T follicular helper cell (primary cell): ENCODE data around the gene HPSE2.

Experiments
- DNase-seq: peaks from one replicate; pipeline ENCODE4 v3.0.0-alpha.2; 2020; ENCODE audit warnings: low read depth

Gene HPSE2

DNA sequence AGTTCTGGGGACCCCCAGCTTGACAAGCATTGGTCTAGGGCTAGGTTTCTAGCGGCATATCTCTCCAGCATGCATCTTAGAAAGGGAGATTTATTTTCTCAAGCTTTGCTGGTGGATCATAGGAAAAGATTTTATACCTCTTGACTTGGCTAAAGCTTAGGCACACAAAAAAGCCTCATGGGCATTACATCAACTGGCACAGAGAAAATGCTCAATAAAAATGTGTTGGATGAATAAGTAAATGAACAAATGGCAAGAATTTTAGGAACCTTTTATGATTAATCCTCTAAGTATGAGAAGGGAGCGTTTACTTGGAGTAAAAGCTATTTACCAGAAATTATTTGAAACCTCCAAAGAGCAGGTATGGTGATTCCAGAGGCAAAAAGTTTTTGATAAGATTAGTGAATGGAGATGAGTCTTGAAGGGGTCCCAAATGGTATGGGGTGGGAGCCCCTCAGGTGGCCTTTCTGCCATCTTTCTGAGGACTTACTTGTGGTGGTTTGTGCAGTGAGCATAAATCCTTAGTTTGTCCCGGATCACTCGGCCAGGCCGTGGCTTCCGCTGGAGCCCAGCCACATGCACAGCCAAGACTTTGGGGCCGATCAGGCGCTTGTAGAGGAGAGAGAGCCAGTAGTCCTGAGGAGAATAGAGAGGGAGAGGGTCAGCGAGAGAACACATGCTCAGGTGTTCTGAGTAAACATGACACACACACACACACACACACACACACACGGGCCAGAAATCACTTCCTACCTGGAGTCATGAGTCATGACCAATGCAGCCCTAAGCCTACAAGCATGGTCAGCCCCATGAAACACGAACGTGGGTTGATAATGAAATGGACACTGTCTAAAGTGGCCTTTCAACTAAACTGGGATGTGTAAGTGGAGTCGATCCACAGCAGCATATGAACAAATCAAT lies 745.8 kb downstream of the HPSE2 start:
- no peak for DNase-seq

DNA sequence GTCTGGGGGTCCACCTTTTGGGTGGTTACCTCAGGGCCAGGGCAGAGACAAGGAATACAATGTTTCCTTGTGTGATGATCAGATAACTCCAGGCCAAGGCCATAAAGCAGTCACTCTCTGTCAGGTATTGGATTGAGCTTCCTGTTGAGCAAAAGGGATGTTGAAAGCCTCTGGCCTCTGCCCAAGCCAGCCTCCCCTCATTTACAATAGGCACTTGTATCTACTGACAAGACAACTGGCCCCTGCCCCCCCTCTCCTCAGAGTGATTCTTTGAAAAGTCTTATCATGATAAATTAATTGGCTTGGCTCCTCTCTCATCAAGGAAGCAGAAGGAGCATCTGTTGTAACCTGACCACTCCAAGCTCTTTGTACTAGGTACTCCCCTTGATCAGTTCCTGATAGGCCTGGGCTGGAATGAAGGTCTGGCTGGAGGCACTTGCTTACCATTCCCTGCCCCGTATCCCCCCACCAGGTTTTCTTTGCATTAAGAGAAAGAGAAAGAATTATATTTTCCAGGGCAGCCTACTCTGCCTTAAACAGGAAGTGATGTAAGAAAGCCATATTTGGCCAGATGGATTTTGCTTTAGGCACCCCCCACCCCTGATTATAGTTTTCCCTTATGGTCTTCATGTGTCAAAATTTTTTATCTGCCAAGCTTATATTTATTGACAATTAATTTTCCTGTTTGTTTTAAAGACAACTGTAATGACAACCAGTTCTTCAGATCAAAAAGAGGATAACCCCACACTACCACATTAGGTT lies 746.8 kb downstream of the HPSE2 start:
- no peak for DNase-seq

DNA sequence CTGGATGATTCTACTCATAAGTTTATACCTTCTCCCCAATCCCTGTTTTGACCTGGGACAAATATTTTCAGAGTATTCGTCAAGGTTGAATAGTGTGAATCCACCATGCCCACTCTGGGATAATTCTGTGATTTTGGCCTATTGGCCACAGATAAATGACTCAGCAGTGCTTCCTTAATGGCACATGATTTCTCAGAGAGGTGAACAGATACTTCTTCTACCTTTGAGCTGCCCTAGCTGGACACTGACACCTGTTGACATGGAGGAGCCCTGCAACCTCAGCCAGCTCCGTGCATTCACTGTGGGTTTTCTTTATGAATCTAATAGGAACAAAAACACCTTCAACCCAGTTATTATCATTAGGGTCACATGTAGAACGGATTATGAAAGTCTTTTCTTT lies 748.0 kb downstream of the HPSE2 start:
- DNase-seq: no peak

DNA sequence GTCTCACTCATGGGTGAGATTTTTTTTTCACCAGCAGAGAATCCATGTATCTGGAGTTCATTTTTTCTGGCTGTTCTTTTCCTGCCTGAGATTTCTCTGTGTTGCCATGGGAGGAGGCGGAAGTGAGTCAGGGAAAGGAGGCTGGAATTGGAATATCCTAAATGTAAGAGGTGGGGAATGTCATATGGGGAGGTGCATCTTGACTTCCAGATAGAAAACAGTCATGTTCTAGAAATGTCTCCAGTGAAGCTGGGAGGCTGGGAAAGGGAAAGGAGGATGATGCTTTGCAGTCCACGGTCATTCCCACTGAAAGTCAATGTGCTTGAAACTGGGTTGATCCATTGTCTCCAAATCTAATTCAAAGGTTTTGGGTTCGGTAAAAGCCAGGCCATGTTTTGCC lies 749.2 kb downstream of the HPSE2 start:
- no peak for DNase-seq

DNA sequence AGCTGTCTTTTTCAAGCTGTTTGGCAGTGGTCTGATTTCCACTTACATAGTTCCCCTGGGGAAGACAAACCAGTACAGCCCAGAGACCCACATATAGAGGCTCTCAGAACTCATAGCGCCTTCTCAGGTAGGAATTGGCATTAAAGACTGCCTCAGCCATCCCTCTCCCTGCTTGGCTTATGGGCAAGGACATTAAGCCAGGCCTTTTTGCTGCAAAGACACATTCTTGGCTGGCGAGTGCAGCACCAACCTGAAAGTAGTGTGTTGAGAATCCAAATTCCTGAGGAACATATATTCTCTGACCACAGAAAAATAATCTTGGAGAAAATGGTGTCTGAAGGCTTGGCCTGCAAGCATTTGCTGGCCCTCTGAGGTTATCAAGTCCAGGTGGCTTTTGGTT lies 749.7 kb downstream of the HPSE2 start:
- no peak for DNase-seq

DNA sequence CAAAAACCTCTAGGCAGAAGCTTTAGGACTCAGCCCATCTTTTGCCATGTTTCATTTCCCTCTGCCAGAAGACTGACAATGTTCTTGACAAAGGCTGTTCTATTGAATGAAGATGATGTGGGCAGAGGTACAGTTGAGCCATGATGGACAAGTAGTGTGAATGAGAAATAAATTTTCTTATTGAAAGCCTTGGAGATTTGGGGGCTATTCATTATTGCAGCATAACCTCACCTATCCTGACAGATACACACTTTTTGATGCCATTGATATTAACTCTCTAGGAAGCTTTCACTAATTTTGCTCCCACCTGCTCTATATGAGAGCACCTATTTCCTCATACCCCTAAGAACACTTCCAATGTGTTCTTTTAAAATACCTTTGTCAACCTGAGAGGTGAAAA lies 752.0 kb downstream of the HPSE2 start:
- DNase-seq: no peak

DNA sequence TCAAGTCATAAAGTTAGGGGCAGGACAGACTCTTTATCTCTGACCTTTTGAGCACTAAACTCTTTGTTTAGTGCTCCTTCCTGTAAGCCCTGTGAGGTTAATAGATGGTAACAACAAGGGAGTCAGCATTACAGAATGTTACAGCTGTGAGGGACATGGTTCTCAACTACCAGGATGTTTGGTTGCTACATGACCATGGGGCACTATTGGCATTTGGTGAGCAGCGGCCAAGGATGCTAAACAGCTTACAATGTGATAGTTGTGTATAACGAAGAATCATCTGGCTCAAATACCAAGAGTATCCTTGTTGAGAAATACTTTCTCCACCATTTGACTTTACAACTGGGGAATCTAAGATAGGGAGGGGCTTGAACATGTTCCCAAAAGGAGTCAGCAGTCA lies 753.6 kb downstream of the HPSE2 start:
- no peak for DNase-seq

DNA sequence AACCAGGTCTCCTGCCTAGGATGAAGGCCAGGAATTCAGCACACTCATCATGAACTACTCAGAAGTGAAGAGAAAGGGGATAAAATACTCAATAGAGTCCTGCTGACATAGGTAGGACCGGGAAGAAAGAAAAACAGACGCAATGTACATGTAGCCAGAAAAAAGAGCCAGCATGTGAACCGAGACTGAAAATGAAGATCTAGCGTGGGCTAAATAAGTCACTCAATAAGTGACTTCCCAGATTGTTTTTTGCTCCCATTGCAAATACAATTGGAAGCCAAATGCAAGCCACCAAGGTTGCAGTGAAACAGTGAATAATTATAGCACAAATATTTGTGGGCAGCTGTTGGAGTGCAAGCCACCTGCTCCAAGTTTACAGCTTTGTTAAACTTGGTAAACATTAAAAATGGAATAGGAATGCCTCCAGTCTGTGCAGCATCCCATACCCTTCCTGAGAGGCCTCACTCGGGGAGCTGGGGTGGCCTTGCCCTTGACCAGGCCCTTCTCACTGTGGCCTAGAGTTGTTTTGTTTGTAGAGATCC lies 754.2 kb downstream of the HPSE2 start:
- DNase-seq: no peak

DNA sequence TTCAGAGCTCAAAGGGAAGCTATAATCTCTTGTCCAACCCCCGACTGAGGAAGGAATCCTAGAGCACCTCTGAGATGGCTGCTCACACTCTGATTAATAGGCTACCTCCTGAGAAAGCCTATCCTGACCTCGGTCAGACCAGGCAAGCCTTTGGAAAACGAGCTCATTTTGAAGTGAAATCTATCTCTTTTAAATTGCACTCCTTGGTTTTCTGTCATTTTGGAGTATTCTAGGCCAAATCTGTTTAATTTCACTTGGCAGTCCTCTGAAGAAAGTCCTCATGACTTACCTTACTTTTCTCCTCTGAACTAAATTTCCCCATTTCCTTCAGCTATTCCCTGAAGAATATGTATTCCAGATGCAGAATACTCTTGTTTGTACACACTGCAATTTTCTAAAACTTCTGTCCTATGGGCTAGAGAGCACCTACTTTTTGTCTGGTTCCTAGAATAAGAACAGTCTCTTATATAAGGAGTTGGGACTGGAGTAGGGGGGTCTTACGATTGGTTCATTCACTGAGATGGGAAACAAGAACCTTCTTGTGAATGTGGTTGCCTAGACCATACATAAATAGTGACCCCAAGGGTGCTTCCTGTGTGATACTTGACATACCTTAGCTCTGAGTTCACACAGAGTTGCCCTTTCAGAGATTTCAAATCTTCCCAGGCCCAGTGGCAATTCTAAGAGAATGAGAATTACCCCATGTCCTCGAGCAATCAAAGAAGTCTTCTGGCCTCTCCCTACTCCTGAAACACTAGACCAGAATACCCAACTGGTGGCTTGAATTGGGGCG lies 757.0 kb downstream of the HPSE2 start:
- DNase-seq: no peak

DNA sequence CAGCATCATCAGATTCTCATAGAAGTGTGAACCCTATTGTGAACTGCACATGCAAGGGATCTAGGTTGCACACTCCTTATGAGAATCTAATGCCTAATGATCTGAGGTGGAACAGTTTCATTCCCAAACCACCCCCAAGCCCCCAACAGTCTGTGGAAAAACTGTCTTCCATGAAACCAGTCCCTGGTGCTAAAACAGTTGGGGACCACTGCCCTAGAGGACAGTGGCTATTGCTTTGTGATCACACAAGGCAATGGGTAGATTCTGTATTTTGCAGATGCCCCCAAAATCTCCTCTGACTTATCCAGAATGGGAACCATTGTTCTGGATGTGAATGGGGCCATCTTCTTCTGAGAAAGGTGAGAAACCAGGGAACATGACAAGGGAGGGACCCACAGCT lies 757.8 kb downstream of the HPSE2 start:
- no peak for DNase-seq

DNA sequence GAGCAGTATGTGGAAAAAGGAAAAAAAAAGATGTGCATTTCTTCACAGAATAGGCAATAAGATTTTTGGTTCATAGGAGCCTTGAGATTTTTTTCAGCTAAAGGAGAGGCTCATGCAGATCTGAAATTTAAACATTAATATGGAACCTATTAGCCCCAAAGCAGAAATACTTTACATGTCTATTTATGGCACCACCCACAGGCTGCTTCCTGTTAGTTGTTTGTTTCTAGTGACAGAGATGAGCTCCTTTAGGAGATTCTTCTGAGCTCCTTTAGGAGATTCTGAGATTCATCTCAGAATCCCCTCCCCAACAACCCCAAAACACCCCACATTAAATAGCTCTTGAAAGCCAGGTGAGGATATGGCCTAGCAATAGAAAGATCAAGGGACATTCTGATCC lies 761.0 kb downstream of the HPSE2 start:
- no peak for DNase-seq

DNA sequence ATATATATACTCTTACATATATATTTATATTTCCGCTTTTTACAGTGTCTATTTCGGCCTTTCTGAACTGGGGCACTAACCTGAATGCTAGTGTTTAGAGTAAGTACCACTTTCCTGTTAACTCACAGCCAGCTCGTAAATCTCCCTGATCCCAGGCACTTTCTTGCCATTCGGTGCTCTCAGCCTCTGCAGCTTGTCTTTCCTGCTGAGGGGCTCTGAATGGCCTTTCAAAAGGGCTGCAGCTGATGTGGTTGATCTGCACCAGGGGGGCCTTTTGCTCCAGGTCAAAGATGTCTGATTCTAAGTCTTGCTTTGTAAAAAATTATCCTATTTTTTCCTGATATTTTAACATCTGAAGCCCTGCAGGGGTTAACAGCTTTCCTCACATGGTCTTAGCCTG lies 763.5 kb downstream of the HPSE2 start:
- no peak for DNase-seq

DNA sequence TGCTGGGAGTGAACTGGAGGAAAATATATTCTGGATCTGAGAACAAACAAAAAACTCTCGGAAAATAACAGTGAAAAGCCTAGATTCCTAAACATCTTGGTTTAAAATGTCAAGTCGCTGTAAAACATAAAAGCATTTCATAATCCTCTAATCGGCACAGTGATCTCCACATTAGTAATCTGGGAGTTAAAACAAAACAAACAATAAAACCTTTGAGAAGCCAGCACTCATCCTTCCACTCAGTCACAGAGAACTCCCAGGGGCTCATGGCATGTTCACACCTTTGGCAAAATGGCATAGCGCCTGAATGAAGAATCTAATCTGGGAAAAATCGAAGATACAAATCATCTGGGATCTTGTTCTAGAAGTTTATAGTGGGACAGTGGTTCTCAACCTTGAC lies 764.8 kb downstream of the HPSE2 start:
- DNase-seq: no peak

DNA sequence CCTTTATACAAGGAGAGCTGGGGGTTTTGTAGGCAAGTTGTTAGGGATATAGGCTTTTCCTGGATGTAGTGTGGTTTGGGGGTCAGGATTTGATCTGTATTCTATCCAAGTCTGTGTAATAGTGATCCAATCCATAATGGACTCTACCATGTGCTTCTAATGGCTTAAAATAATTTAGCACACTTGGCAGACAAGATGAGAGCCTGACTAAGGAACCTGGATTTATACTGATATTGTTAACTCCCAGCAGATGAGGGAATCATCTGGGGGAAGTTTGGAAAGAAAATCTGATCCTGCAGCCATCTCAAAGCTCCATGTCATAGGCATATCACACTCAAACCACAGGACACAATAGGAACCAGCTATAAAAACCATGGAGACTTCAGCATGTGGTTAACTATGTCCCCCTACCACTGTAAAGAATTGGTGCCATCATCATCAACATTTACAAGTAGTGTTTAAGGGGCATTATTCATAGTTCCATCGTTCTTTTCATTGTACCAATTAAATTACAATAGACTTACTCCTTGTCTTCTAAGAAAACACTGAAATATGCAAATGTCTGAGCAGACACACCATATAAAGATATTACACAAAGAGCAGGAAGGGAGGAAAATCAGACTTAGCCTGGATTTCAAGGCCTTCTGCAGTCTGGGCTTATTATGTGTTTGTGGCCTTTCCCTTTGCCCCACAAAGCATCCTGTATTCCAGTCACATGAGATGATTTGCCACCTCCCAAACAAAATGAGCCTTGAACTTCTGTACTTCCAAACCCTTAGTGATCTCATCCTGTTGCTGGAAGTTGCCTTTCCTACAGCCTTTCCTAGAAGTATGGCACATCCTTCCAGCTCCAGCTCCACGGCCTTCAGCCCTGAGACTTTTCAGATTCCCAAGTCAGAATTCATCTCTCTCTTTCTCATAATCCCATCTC lies 766.4 kb downstream of the HPSE2 start:
- DNase-seq: no peak

DNA sequence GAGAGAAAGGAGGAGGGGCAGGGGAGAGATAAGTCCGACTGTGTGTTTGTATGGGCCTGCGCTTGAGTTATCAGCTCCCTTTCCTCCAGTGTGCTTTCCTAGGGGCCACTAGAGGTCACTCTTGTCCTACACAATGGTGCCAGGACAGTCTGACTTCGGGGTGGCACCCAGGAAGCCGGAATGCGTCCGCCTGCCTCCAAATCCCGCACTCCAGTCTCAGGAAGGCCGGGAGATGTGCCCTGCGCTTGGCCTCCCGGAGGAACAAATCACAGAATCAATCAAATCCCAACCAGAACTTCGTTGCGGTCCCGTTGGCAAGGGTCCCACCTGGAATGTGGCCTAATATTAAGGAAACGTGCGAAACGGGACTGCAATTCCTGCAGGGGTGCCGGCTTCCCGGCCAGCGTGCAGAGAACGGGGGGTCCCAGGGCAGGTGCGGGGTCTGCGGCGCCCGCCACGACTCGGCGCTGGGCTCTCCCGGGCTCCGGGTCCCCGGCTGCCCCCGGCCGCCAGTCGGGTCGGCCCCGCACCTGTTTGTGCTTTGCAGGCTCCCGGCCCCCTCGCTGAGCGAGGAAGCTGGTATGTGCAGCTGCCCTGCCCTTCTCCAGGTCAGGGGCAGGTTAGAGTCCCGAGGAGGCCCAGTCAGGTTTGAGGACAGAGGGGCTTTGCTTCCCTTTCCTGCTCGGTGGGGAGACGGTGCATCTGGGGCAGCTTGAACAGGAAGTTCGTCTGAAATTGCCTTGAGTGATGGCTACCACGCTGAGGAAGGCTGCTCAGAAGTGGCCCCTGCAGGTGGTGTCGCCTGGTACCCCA lies 767.9 kb downstream of the HPSE2 start:
- DNase-seq: peak; percentile 48

DNA sequence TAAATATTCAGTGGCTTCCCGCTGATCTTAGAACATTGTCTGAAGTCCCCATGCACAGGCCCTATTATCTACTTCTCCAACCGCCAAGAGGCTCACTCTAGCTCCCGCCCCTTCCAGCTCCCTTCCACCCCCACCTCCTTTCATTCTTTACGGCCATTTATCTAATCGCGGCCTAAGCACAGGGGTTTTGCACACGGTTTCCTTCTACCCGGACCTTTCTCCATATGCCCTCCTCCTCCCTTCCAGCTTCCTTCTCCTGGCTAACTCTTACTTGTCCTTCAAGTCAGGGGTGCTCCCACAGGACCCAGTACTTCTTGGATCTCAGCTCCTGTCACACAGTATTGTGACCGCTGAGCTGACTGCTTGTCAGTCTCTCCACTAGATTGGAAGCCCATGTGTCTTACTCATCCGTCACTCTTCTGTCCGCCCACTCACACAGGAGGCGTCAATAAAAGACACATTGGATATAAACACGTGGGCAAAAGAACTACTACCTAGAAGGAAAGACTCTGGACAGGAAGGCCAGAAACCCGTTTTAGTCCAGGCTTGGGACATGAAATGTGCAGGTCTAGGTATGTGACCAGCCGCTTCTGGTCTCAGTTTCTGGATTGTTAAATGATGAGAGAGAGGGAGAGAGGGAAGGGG lies 768.7 kb downstream of the HPSE2 start:
- DNase-seq: no peak

DNA sequence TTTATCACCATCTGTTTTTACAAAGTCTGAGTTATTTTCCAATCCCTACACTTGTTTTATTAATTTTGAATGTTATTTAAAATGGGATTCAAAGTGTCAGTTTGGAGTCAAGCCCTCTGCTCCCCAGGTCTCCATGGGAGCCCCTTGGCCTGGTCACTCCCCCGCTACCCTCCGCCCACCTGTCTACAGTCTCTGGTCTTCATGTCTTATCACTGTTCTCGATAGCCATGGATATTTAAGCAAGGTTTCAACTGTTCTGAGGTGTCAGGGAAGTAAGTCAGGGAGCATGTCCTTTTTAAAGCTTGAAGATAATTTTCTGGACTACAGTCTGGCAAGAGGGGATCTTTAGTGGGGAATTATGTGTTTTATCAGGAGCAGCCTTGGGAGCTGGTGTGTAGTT lies 769.8 kb downstream of the HPSE2 start:
- no peak for DNase-seq

DNA sequence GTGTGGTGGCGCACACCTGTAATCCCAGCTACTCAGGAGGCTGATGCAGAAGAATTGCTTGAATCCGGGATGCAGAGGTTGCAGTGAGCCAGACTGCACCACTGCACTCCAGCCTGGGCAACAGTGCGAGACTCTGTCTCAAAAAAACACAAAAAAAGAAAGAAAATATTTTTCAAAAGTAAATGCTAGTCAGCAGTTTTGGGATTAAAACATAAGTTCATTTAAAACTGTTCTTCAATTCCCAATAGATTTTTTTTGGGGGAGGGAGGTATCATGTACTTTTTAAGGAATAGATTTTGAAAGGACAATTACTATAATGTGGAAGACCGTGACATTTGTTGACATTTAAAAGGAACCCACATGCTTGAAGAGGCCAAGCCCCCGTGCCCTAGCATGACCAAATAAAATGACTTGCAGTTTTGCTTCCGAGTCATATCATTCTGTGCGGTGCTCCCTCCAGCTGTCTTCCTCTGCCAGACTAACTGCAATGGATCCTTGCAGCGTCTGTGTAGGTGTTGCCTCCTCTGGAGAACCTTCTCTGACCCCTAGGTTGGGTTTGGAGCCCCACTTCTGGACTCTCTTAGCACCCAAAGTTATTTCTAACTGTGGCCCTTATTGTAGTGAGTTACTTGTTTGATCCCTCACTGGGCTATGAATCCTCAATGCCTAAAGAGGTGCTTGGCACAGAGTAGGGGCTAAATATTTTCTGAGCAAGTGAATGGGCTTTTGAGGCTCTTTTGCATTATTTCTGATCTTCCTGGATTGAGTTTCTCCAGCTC lies 771.5 kb downstream of the HPSE2 start:
- no peak for DNase-seq

DNA sequence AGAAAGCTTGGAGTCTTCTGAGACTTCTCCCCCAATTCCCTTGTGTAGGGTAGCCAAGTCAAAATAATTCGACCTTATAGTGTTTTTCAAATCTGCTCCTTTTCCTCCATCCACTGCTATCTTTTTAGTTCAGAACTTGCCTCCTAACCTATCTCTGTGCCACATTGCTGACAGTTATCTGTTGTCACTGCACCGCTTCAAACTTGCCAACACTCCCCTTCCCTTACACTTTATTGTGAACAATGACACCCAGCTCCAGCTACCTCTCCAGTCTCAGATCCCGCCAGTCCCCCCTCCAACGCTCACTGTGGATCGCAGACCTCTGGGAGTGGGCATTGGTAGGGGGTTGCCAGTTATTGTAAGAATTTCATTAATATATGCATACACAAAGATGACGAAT lies 772.6 kb downstream of the HPSE2 start:
- DNase-seq: no peak
